HEK293 (cell line): ENCODE results near the gene BCL2L1.

ENCODE experiments used
- CTCF ChIA-PET: fragments of 350-600 bp; formaldehyde crosslinking; extraction: SDS; loops from one replicate; lab custom pipeline; 2021; ENCODE audit warnings: antibody characterized with exemption; lab: Yijun Ruan, JAX
- POLR2A ChIA-PET: fragments of 300-600 bp; formaldehyde crosslinking; extraction: SDS; loops from one replicate; lab custom pipeline; 2020; ENCODE audit warnings: antibody characterized with exemption, inconsistent platforms; lab: Yijun Ruan, JAX
- H3K27ac ChIP-seq: fragments of 200-500 bp; sonication (Bioruptor generic); 2 replicates; pipeline ENCODE4 v1.5.1; 2014; ENCODE audit warnings: low read depth, low read length, control low read depth, inconsistent platforms; ENCODE audit errors: extremely low read depth
- H3K36me3 ChIP-seq, 2 experiments: fragments of 200-500 bp in 1 of 2; sonication (Bioruptor generic) in 1 of 2; 1 replicate in 1 of 2; 2 replicates in 1 of 2; pipeline ENCODE4 v1.5.1; 2014 to 2017; ENCODE audit warnings: inconsistent platforms in 2 of 2, low read length in 2 of 2; ENCODE audit not compliant: control insufficient read depth in 2 of 2, insufficient read depth in 1 of 2
- H3K4me1 ChIP-seq: fragments of 200-500 bp; sonication (Bioruptor generic); 2 replicates; pipeline ENCODE4 v1.5.1; 2014; ENCODE audit warnings: mild to moderate bottlenecking, low read length, inconsistent platforms; ENCODE audit not compliant: control insufficient read depth, insufficient read depth
- H3K4me3 ChIP-seq: 2 replicates; pipeline ENCODE4 v1.5.1; 2011; ENCODE audit warnings: low read depth, mild to moderate bottlenecking, control low read depth, low read length, moderate library complexity
- H3K9me3 ChIP-seq: fragments of 200-500 bp; sonication (Bioruptor generic); 2 replicates; pipeline ENCODE4 v1.5.1; 2014; ENCODE audit warnings: low read depth, low read length, inconsistent platforms; ENCODE audit not compliant: control insufficient read depth, insufficient read depth
- SCRT1 ChIP-seq: fragments of 450-650 bp; formaldehyde crosslinking; IDR thresholded peaks from 2 replicates; pipeline ENCODE4 v1.5.1; 2016; ENCODE audit warnings: missing biosample characterization, missing genetic modification characterization, borderline replicate concordance
- SP2 ChIP-seq: fragments of 450-650 bp; formaldehyde crosslinking; IDR thresholded peaks from 2 replicates; pipeline ENCODE4 v1.5.1; 2016; ENCODE audit warnings: missing biosample characterization, missing genetic modification characterization
- YY1 ChIP-seq: fragments of 450-650 bp; formaldehyde crosslinking; IDR thresholded peaks from 2 replicates; pipeline ENCODE4 v1.5.1; 2018; ENCODE audit warnings: missing biosample characterization, missing genetic modification characterization
- ZBTB11 ChIP-seq: fragments of 450-650 bp; formaldehyde crosslinking; conservative IDR thresholded peaks from 2 replicates; pipeline ENCODE4 v1.5.1; 2016; ENCODE audit warnings: low read depth, missing biosample characterization, missing genetic modification characterization
- ZBTB44 ChIP-seq: fragments of 450-650 bp; IDR thresholded peaks from 2 replicates; pipeline ENCODE4 v1.5.1; 2018; ENCODE audit warnings: missing biosample characterization, mild to moderate bottlenecking, missing genetic modification characterization
- ZFP37 ChIP-seq: fragments of 450-650 bp; formaldehyde crosslinking; IDR thresholded peaks from 2 replicates; pipeline ENCODE4 v1.5.1; 2016; ENCODE audit warnings: missing biosample characterization, missing genetic modification characterization
- ZNF10 ChIP-seq: fragments of 450-650 bp; formaldehyde crosslinking; IDR thresholded peaks from 2 replicates; pipeline ENCODE4 v1.5.1; 2017; ENCODE audit warnings: missing biosample characterization, missing genetic modification characterization
- ZNF121 ChIP-seq: fragments of 450-650 bp; formaldehyde crosslinking; IDR thresholded peaks from 2 replicates; pipeline ENCODE4 v1.5.1; 2016; ENCODE audit warnings: missing biosample characterization, missing genetic modification characterization
- ZNF132 ChIP-seq: fragments of 450-650 bp; formaldehyde crosslinking; IDR thresholded peaks from 2 replicates; pipeline ENCODE4 v1.5.1; 2017; ENCODE audit warnings: missing biosample characterization, missing genetic modification characterization, borderline replicate concordance
- ZNF138 ChIP-seq: fragments of 450-650 bp; formaldehyde crosslinking; IDR thresholded peaks from 2 replicates; pipeline ENCODE4 v1.5.1; 2016; ENCODE audit warnings: missing biosample characterization, missing genetic modification characterization, borderline replicate concordance
- ZNF324 ChIP-seq: fragments of 450-650 bp; formaldehyde crosslinking; IDR thresholded peaks from 2 replicates; pipeline ENCODE4 v1.5.1; 2016; ENCODE audit warnings: missing biosample characterization, missing genetic modification characterization
- ZNF600 ChIP-seq: fragments of 450-650 bp; formaldehyde crosslinking; IDR thresholded peaks from 2 replicates; pipeline ENCODE4 v1.5.1; 2016; ENCODE audit warnings: missing biosample characterization, missing genetic modification characterization
- ZSCAN23 ChIP-seq: fragments of 450-650 bp; formaldehyde crosslinking; IDR thresholded peaks from 2 replicates; pipeline ENCODE4 v1.5.1; 2016; ENCODE audit warnings: missing biosample characterization, missing genetic modification characterization

The BCL2L1 gene

GRCh38 chr20:31617432-31618104, 105.1 kb downstream of the BCL2L1 start (continued):
- no peak for TF ChIP-seq ZNF132 (tag by site-specific recombination)
- TF ChIP-seq, all 188 proteins: peak for 0

GRCh38 chr20:31615416-31615815, 107.3 kb downstream of the BCL2L1 start:
- TF ChIP-seq ZNF324 (tag by site-specific recombination) (no peak), ZNF121 (tag by site-specific recombination) (no peak), SP2 (tag by site-specific recombination) (no peak), SCRT1 (tag by site-specific recombination) (no peak), ZSCAN23 (no peak), ZNF10 (tag by site-specific recombination) (no peak), ZNF138 (tag by site-specific recombination) (no peak), ZNF600 (no peak), ZBTB44 (tag by site-specific recombination) (no peak), ZFP37 (tag by site-specific recombination) (no peak), YY1 (no peak), ZBTB11 (tag by site-specific recombination) (no peak)
- TF ChIP-seq, all 188 proteins: peak for 0
- no peak overlapping the region for H3K27ac ChIP-seq
- H3K9me3 ChIP-seq = no peaks in the 10 kb centered on the region
- no peaks in the 10 kb centered on the region for H3K4me1 ChIP-seq
- no peaks in the 10 kb centered on the region for H3K36me3 ChIP-seq
- ChIA-PET POLR2A (no interaction called here), CTCF (interaction anchor here (0.6 to 26.4 kb wide), 3 partner anchors 19 to 123 kb away, joined by 3 to 1204 read pairs (median 4); no protein-coding TSS in a partner anchor)
- H3K4me3 ChIP-seq = no peak overlapping the region
